Stimulated activated memory B cell treated with anti-CD40 and anti-IgM and Interleukin-4, amounts not matched to agents 10 μg/mL and 1 μg/mL and 100 μg/mL, for 72 hours (primary cell): Measurements from ENCODE around the gene IGFL1.
"Not testable (repeated sequence)": the region's sequence is repeated elsewhere in the genome, so short reads cannot be mapped to it uniquely, and the experiment has no call there.

Experiments used
- ATAC-seq: fragments of 150-1000 bp; cut with Tn5 transposase; 2 replicates; pipeline ENCODE4 v1.10.0; 2021
- H3K27ac Mint-ChIP-seq: one replicate; pipeline ENCODE4 v1.8.0; 2022; ENCODE audit warnings: mild to moderate bottlenecking, mixed read lengths
- H3K27me3 Mint-ChIP-seq: one replicate; pipeline ENCODE4 v1.8.0; 2022; ENCODE audit warnings: mixed read lengths
- H3K36me3 Mint-ChIP-seq: one replicate; pipeline ENCODE4 v1.8.0; 2022; ENCODE audit warnings: mixed read lengths
- H3K4me1 Mint-ChIP-seq: one replicate; pipeline ENCODE4 v1.8.0; 2022; ENCODE audit warnings: mixed read lengths
- H3K4me3 Mint-ChIP-seq: one replicate; pipeline ENCODE4 v1.8.0; 2022; ENCODE audit warnings: mild to moderate bottlenecking, moderate library complexity, mixed read lengths
- H3K9me3 Mint-ChIP-seq: one replicate; pipeline ENCODE4 v1.8.0; 2022; ENCODE audit warnings: mixed read lengths

Gene IGFL1

DNA sequence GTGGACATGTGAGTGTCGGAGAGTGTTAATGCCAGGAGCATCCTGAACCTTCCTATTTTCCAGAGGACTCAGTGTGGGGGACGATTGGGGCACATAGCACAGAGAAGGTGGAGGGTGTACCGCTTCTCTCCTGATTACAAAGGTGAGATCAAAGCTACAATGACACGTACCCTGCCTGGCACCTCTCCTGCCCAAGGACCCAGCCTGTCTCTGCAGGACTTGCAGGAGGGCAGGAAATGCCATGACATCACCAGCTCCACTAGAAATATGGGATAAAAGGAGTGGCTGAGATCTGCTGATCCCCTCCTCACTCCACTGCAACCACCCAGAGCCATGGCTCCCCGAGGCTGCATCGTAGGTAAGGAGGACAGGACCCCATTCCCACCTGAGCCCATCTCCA lies at the start of gene IGFL1:
Gene IGFL1, plus strand, starts transcription at position 301 of the 400 bp plus-strand sequence. Its CDS starts 33 bp downstream, at position 334.
- Mint-ChIP-seq H3K9me3 (no peaks in the 10 kb centered on the region), H3K4me1 (no peaks in the 10 kb centered on the region), H3K27ac (no peak within 1 kb of the TSS), H3K4me3 (no peak within 1 kb of the TSS), H3K36me3 (no peaks in the 10 kb centered on the region), H3K27me3 (peaks cover 53% of the 10 kb centered on the region)
- no peak for ATAC-seq

DNA sequence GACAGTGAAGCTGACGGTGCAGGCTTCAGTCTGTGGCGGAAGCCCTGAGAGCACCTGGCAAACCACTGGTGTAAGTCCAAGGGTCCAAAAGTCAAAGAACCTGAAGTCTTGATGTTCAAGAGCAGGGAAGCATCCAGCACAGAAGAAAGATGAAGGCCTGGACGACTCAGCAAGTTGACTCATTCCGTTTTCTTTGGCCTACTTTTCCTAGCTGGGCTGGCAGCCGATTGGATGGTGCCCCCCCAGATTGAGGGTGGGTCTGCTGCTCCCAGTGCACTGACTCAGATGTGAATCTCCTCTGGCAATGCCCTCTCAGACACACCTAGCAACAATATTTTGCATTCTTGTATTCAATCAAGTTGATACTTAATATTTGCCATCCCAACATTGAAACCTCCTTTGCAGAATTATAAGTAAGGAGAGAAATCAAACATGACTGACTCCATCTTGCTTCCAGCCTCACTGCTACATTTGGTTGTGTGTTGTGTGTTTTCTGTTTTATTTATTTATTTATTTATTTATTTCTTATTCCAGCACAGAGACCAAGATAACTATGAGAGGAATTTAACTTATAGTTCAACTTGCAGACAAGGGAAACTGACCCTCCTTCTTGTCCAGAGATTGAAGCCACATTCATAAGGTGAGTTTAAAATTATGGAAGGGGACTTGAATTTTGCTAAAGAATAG lies 48.7 kb upstream of the IGFL1 start:
- Mint-ChIP-seq H3K4me3 (no peak overlapping the region), H3K4me1 (peaks cover 35% of the 10 kb centered on the region), H3K36me3 (no peaks in the 10 kb centered on the region), H3K27ac (no peak overlapping the region), H3K9me3 (peaks cover 7% of the 10 kb centered on the region), H3K27me3 (peaks cover 56% of the 10 kb centered on the region)
- no peak for ATAC-seq

DNA sequence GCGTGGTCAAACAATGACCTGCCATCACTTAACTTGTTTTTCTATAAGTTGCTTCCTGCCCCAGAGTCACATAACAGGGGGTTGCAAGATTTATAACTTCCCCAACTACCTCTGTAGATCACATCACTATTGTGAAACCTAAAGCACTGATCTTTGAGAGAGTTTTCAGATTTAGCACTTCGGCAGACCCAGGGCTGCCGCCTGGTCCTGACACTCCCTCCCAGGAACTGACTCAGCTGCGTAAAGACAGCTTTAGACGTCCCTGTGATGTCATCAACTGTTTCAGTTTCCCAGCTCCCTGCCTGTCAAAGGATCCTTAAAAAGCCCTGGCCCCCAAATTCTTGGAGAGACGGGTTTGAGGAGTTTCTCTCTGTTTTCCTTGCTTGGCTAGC lies 48.2 kb upstream of the IGFL1 start:
- no peak overlapping the region for H3K4me3 Mint-ChIP-seq
- peaks cover 7% of the 10 kb centered on the region for H3K9me3 Mint-ChIP-seq
- no peaks in the 10 kb centered on the region for H3K36me3 Mint-ChIP-seq
- H3K4me1 Mint-ChIP-seq, result peaks cover 30% of the 10 kb centered on the region
- no peak overlapping the region for H3K27ac Mint-ChIP-seq
- peak; percentile 18 for ATAC-seq
- peaks cover 51% of the 10 kb centered on the region for H3K27me3 Mint-ChIP-seq

DNA sequence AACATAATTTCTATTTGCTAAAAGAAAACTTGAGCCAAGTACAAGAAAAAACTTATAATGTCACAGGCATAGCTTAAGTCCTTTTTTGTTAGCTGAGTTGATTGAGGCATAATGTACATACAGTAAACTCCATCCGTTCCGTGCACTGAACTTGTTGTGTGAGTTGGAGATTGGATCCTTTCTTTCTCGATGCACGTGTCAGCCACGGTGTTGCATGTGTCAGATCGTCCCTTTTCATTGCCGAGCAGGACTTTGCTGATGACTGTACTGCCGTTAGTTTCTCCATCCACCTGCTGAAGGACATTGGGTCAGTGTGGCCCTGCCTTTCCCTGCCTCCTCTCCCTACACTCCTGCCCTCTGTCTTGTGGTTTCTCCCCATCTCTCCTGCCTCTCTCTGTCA lies 47.1 kb upstream of the IGFL1 start:
- Mint-ChIP-seq H3K27me3 (peaks cover 40% of the 10 kb centered on the region), H3K9me3 (peaks cover 7% of the 10 kb centered on the region), H3K36me3 (no peaks in the 10 kb centered on the region), H3K4me3 (no peak overlapping the region), H3K27ac (no peak overlapping the region), H3K4me1 (peaks cover 29% of the 10 kb centered on the region)
- no peak for ATAC-seq

DNA sequence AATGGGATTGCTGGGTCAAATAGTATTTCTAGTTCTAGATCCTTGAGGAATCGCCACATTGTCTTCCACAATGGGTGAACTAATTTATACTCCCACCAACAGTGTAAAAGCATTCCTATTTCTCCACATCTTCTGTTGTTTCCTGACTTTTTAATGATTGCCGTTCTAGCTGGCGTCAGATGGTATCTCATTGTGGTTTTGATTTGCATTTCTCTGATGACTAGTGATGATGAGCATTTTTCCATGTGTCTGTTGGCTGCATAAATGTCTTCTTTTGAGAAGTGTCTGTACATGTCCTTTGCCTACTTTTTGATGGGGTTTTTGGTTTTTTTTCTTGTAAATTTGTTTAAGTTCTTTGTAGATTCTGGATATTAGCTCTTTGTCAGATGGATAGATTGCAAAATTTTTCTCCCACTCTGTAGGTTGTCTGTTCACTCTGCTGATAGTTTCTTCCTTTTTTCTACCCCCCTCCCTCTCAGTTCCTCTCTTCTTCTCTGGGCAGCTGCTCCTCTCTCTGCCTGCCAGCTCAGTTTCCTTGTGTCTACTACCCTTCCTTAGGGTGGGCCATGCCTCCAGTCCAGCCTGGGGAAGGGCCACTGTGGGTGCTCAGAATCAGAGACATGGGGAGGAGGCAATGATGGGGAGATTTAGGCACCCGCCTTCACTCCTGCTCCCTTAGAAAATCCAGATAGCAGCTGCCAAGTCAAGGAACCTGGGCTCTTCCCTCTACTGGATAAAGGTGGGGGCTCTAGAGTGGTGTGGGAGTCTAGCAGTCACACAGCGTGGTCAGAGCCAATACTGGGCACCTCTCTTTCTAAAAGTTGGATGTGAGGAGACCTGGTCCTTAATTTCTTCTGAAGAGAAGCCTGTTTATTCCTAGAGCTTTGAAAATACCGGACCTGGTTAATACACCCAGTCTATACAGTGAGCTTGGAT lies 44.5 kb upstream of the IGFL1 start:
- H3K27ac Mint-ChIP-seq, result peak overlapping the region; percentile 81
- not testable (repeated sequence) for H3K36me3 Mint-ChIP-seq, H3K9me3 Mint-ChIP-seq
- peaks cover 38% of the 10 kb centered on the region for H3K27me3 Mint-ChIP-seq
- ATAC-seq, result peak; percentile 86
- H3K4me3 Mint-ChIP-seq, result peak overlapping the region; percentile 24
- peaks cover 29% of the 10 kb centered on the region for H3K4me1 Mint-ChIP-seq

DNA sequence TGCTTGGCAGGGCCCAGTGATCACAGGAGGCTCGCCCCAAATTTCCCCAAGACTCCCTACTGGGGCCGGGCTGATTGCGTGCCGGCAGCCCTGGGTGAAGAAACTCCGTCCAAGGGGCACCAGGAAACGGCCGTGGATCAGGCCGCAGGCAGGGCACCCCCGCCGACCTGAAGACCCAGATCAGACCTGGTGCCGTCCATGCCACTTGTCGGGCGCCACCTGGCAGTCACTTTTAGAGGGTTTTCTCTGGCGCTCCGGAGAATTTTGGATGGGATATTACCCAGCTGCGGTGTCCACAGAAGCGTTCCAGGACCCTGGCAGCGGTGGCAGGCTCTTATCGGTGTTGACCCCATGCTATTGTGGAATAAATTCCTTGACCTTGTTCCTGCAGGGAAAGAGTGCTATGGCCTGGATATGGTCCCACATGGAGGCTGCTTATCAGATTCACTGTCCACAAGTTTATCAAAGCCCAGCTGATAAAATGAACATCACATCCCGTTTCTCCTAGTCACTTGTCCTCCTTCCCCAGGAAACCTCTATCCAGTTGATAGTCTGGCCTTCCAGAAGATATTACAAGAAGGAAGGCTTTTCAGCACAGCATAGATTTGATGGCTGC lies 43.3 kb upstream of the IGFL1 start:
- Mint-ChIP-seq H3K27me3 (peaks cover 50% of the 10 kb centered on the region), H3K36me3 (no peaks in the 10 kb centered on the region), H3K27ac (peak overlapping the region; percentile 81), H3K9me3 (peaks cover 7% of the 10 kb centered on the region), H3K4me1 (peaks cover 29% of the 10 kb centered on the region), H3K4me3 (no peak overlapping the region)
- no peak for ATAC-seq

DNA sequence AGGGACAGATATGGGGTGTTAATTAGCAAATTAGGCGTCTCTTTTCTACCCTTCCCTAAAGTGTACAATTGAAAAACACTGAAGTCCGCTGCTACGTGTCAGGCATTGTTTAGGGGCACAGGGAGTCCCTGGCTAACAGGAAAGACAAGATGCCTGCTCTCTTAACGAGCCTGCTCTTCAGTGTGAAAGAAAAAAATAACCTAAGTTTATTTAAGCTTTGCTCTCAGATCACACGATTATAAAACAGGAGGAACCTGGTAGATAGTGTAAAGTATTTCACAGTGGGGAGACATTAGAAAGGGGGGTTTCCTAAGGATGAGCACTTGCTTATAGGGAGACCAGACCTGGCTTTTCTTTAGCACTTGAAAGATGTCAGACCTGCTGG lies 42.8 kb upstream of the IGFL1 start:
- H3K4me3 Mint-ChIP-seq, result no peak overlapping the region
- no peak overlapping the region for H3K27ac Mint-ChIP-seq
- no peak for ATAC-seq
- no peaks in the 10 kb centered on the region for H3K36me3 Mint-ChIP-seq
- peaks cover 25% of the 10 kb centered on the region for H3K4me1 Mint-ChIP-seq
- peaks cover 7% of the 10 kb centered on the region for H3K9me3 Mint-ChIP-seq
- peaks cover 55% of the 10 kb centered on the region for H3K27me3 Mint-ChIP-seq

DNA sequence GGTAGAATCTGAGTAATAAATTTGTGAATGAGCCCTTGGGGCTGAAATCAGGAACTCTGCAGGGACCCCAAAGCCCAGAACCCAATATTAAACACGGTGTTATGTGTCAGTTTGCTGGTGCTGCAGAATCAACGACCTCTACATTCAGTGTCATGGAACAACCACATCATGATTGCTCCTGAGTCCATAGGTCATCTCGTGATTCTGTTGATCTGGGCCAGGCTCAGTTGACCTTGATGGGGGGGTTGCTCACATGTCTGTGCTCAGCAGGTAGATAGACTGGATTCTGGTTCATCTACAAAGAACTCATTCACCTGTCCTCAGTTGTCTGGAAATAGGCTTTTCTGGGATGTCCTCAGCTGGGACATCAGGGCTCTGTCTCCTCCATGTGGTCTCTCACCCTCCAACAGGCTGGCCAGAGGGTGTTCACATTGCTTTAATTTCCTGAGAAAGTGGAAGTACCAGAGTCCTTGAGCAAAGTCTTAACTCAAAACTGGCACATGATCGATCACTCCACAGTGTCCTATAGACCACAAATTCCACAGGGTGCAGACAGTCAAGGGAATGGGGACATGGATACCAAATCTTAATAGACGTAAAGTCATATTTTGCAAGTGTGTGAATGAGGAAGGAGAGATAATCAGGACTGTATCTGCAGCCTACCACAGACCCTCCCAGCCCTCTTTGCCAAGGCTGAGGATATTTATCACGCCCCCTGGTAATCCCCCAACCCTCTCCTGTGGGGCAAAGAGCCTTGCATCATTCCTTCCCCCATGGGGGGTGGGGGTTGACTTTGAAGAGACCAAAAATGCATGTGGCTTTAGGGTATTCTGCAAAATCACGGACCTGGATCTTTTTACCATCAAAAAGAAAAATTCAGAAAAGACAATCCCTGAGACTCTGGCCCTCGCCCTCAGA lies 39.3 kb upstream of the IGFL1 start:
- H3K9me3 Mint-ChIP-seq, result no peaks in the 10 kb centered on the region
- H3K4me1 Mint-ChIP-seq, result peaks cover 7% of the 10 kb centered on the region
- no peak for ATAC-seq
- H3K27ac Mint-ChIP-seq, result no peak overlapping the region
- peaks cover 46% of the 10 kb centered on the region for H3K27me3 Mint-ChIP-seq
- no peaks in the 10 kb centered on the region for H3K36me3 Mint-ChIP-seq
- no peak overlapping the region for H3K4me3 Mint-ChIP-seq

DNA sequence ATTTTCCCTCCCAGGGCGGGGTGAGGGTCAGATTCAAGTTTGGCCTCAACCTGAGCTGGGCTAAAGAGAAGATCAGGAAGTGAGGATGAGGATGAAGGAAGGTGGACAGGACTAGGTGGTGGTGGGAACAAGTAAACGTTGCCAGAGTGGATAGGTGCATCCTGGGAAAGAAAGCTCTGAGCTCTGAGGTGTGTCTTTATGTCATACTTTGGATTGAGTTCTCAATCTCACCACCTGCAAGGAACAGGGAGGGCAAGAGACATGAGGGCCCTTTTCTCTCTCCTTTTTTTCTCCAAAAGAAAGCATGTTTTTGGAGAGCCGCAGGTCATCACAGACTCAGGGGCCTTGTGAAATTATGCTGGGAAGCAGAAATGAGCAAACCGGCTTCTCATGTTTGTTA lies 38.2 kb upstream of the IGFL1 start:
- Mint-ChIP-seq H3K27me3 (peaks cover 57% of the 10 kb centered on the region), H3K4me3 (no peak overlapping the region), H3K4me1 (no peaks in the 10 kb centered on the region), H3K9me3 (no peaks in the 10 kb centered on the region), H3K27ac (no peak overlapping the region), H3K36me3 (no peaks in the 10 kb centered on the region)
- no peak for ATAC-seq

DNA sequence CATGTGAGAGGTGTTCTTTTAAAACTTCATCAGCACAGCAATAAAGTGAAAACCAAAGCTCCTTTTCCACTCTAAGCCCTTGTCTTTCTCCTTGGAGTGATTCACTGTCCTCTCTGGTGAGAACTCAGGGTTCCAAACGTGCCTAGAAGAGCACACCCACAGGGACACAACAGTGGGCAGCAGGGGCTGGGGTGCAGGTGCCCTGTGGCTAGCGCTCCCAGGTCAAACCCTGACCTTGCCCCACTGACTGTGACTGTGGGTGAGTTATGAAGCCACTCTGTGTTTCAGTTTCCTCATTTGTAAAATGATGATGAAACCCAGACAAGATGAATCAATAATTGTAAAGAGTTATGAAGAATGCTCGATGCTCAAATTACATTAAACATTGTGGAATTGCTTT lies 37.6 kb upstream of the IGFL1 start:
- Mint-ChIP-seq H3K27me3 (peaks cover 63% of the 10 kb centered on the region), H3K9me3 (no peaks in the 10 kb centered on the region), H3K27ac (no peak overlapping the region), H3K36me3 (no peaks in the 10 kb centered on the region), H3K4me1 (no peaks in the 10 kb centered on the region), H3K4me3 (no peak overlapping the region)
- ATAC-seq, result no peak

DNA sequence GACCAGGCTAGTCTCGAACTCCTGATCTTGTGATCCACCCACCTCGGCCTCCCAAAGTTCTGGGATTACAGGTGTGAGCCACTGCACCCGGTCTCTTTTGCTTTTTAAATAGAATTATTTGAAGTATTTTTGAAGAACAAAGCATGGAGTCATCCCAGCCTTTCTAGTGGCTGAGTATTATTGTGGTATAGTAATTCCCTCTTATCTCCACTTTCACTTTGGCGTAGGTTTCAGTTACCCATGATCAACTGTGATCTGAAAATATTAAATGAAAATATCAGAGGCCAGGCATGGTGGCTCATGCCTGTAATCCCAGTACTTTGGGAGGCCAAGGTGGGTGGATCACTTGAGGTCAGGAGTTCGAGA lies 36.9 kb upstream of the IGFL1 start:
- H3K9me3 Mint-ChIP-seq, H3K36me3 Mint-ChIP-seq, H3K27ac Mint-ChIP-seq, H3K4me1 Mint-ChIP-seq, H3K4me3 Mint-ChIP-seq, ATAC-seq: not testable (repeated sequence)
- peaks cover 70% of the 10 kb centered on the region for H3K27me3 Mint-ChIP-seq

DNA sequence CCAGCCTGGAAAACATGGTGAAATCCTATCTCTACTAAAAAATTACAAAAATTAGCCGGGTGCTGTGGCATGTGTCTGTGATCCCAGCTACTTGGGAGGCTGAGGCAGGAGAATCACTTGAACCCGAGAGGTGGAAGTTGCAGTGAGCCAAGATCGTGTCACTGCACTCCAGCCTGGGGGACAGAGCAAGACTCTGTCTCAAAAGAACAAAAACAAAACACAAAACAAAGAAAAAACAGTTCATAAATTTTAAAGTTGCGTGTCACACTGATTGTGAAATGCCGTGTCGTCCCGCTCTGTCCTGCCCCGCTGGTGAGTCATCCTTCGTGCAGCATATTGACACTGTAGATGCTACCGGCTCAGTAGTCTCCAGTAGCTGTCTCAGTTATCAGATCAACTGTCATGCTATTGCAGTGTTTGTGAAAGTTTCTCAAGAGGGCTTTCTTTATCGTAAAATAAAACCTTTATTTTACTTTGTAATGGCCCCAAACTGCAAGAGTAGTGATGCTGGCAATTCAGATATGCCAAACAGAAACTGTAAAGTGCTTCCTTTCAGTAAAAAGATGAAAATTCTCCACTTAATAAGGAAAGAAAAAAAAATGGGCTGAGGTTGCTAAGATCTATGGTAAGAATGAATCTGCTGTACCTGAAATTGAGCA lies 36.4 kb upstream of the IGFL1 start:
- no peaks in the 10 kb centered on the region for H3K9me3 Mint-ChIP-seq
- no peak overlapping the region for H3K4me3 Mint-ChIP-seq
- H3K4me1 Mint-ChIP-seq, result no peaks in the 10 kb centered on the region
- no peaks in the 10 kb centered on the region for H3K36me3 Mint-ChIP-seq
- peaks cover 74% of the 10 kb centered on the region for H3K27me3 Mint-ChIP-seq
- no peak overlapping the region for H3K27ac Mint-ChIP-seq
- ATAC-seq, result no peak

DNA sequence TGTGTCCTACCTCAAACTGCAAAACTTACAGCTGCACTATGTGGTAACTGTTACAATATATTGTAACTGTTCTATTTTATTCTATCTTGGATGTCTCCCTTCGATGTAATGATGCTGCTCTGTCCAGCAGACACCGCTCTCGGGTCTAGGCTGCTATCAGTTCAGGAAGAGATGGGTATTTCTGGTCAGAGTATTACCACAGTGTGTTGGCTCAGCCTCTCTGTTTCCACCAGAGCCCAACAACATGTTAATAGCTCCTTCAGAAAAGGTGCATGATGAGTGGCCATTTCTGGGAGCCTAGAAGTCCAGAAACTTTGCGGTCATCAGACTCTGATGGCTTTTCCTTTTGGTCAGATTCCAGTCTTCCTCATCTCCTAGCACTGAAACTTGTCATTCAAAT lies 35.9 kb upstream of the IGFL1 start:
- H3K27ac Mint-ChIP-seq, result no peak overlapping the region
- no peak for ATAC-seq
- H3K36me3 Mint-ChIP-seq, result no peaks in the 10 kb centered on the region

DNA sequence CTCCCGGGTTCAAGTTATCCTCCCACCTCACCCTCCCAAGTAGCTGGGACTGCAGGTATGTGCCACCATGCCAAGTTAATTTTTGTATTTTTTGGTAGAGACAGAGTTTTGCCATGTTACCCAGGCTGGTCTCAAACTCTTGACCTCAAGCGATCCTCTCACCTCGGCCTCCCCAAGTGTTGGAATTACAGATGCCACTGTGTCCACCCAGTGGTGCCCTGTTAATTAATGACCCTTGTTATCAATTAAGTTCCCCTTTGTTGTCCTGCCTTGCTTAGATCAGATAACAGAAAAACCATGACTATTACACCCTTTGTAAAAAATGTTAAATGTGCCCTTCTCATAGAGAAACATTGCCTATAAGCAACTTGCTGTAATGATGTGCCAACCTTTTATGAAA lies 34.4 kb upstream of the IGFL1 start:
- H3K27me3 Mint-ChIP-seq, result peaks cover 64% of the 10 kb centered on the region
- no peaks in the 10 kb centered on the region for H3K36me3 Mint-ChIP-seq
- no peak for ATAC-seq
- H3K27ac Mint-ChIP-seq, result no peak overlapping the region
- H3K9me3 Mint-ChIP-seq, result no peaks in the 10 kb centered on the region
- H3K4me3 Mint-ChIP-seq, result no peak overlapping the region
- H3K4me1 Mint-ChIP-seq, result no peaks in the 10 kb centered on the region

More for the DNA sequence above, 35.9 kb upstream of the IGFL1 start:
- H3K4me1 Mint-ChIP-seq, result no peaks in the 10 kb centered on the region
- H3K27me3 Mint-ChIP-seq, result peaks cover 74% of the 10 kb centered on the region
- H3K4me3 Mint-ChIP-seq, result no peak overlapping the region
- no peaks in the 10 kb centered on the region for H3K9me3 Mint-ChIP-seq
